Measurements from ENCODE around the gene KCTD15.
"Not testable (repeated sequence)": the region's sequence is repeated elsewhere in the genome, so short reads cannot be mapped to it uniquely, and the experiment has no call there.

The KCTD15 gene

DNA sequence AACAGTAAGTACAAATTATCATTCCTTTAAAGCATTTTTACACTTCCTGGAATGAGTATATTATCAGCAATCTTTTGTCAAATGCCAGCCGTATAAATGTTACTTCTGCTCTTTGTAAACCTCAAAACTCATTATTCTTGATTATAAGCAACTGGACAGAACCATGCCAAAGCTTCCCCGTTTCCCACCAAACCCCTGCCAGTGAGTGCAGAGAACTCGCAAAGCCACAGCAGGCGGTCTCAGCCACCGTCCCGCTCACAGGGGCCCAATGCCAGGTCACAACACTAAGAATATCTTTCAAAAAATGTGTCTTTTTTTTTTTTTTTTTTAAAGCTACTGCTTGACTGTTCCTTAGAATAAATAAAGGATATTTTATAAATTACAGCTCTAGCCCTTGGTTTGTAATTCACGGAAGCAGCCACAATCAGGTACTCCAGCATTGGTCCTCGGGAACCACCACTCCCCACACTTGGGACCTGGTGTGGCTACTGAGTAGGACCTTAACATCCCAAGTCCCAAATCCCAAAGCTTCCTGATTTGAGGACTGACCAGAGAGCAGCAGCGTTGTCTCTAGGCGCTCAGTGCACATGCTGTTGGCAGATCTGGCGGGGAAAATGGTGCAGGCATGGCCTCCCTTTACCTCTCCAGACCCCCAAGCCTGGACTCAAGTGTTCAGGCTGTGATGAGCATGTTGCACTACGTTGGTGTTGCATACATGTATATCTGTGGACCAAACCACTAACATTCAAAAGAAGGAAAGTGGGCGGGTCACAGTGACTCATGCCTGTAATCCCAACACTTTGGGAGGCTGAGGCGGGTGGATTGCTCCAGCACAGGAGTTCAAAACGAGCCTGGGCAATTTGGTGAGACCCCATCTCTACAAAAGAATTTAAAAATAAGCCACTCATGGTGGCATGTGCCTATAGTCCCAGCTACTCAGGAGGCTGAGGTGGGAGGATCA lies 19.0 kb downstream of the KCTD15 start:
- no peak for DNase-seq

- no peak for DNase-seq
These were observed 21.7 kb downstream of the KCTD15 start for GRCh38 chr19:33818411-33818810.

DNA sequence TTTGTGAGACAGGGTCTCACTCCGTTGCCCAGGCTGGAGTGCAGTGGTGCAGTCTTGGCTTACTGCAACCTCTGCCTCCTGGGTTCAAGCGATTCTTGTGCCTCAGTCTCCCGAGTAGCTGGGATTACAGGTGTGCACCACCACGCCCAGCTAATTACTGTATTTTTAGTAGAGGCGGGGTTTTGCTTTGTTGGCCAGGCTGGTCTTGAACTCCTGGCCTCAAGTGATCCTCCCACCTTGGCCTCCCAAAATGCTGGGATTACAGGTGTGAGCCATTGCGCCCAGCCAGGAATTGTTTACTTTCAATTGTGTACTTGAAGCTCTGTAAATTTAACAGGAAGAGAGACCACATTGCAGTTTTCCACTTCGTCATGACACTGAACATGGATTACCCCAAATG lies 22.4 kb downstream of the KCTD15 start:
- DNase-seq = not testable (repeated sequence)

- no peak for DNase-seq
These were observed 22.8 kb downstream of the KCTD15 start for GRCh38 chr19:33819506-33819879.

DNA sequence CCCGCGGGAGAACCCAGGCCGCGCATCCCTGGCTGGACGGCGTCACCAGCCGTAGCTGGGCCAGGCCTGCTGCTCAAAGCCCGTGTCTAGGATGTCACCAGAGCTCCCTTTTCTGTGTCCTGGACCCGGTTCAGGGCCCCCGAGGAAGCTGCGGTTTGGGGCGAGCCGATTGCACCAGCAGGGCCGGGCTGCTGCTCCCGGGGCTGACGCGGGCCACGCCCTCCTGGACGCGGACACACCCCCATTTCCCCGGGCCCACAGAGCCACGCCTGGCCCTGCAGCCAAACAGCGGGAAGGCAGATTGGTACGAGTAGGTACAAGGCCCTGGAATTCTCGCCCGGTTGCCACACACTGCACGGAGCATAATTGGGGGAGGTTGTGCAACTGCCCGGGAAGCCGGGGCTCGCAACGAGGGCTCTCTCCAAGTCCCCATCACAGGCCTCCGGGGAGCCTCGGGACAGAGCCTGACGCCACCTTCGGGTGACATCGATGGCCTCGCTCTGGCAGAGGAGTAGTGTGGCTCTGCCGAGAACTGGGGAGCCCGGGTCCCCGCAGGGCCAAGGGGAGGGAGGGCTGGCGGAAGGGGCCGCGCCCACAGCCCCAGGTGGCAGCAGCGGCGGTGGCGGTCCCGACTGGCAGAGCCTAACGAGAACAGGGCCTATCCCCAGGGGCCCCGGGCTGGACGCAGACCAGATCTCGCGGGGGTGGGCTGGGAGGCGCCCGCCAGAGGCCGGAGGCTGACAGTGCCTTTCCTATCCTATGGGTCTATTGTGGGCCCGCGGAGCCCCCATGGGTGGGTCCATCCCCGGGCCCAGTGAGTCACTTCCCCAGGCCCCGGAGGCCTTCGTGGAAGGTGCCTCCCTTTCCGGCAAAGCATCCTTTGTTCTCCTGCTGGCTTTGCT lies 23.5 kb downstream of the KCTD15 start:
- DNase-seq = peak; percentile 88

GRCh38 chr19:33821871-33822270 lies 25.2 kb downstream of the KCTD15 start:
- no peak for DNase-seq

DNA sequence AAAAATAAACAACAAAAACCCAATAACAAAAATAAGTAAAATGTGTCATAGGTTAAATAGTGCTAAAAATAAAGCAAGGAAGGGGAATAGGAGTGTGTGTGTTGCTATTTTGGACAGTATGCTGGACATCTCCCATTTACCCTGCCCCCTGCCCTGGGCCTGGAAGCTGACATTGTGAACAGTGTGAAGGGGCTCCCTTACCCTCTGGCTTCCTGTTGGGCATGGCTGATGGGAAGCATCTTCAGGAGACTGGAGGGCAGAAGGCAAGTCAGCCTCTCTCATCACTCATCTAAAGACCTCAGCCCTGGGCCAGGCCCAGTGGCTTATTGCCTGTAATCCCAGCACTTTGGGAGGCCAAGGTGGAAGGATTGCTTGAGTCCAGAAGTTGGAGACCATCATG lies 26.7 kb downstream of the KCTD15 start:
- DNase-seq = no peak

DNA sequence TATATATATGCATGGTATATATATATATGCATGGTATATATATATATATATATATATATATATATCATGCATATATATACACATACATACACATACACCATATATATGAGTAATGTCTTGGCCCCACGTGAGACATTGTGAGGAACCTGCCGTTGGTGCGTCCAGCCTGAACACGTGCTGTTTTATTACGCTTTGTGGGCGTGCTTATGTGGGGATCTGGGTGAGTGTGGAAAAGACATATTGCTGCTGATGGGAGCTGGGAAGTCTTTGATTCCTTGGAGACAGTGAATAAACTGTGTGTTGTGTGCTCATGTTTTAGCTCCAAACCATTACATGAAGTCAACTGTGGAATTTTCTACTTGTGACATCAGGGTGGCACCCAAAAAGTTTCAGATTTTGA lies 28.9 kb downstream of the KCTD15 start:
- no peak for DNase-seq

GRCh38 chr19:33826521-33826920 lies 29.9 kb downstream of the KCTD15 start:
- no peak for DNase-seq

- no peak for DNase-seq
These were observed 31.8 kb downstream of the KCTD15 start for GRCh38 chr19:33828266-33829075.

- no peak for DNase-seq
These were observed 33.6 kb downstream of the KCTD15 start for GRCh38 chr19:33830264-33830663.

- no peak for DNase-seq
These were observed 35.2 kb downstream of the KCTD15 start for GRCh38 chr19:33831825-33832224.

DNA sequence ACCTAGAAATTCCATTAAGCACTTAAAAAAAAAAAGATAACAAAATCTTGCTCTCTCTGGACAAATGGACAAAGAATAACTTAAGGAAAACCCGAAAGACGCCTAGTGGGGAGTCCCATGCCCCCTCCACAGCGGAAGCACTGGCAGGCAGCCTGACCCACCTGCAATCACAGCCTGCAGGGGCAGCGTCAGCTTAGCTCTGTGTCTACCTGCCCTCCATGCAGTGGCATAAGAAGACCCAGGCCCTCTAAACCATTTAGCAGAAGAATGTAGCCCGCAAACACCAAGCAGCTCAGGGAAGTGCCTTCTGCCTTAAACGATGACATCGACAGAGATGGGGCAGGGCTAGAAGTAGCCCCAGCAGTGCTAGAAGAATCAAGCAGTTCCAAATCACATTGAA lies 36.0 kb downstream of the KCTD15 start:
- no peak for DNase-seq

DNA sequence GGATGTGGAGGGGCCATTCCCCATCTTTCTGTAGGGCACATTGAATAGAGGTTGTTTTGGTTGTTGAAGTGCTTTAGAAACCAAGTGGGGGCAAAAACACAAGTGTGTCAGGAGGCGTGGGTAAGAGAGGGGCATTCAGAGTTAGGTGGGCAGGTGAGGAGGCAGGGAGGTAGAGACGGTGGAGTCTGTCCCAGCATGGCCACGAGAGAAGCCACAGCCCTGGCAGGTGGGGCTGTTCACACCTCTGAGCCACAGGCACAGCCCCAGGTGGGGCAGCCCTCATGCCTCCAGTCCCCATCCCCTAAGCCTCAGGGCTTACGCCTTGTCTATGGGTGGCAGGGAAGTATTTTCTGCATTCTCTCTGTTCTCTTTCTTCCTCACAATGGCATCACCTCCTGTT lies 43.7 kb downstream of the KCTD15 start:
- DNase-seq = no peak

DNA sequence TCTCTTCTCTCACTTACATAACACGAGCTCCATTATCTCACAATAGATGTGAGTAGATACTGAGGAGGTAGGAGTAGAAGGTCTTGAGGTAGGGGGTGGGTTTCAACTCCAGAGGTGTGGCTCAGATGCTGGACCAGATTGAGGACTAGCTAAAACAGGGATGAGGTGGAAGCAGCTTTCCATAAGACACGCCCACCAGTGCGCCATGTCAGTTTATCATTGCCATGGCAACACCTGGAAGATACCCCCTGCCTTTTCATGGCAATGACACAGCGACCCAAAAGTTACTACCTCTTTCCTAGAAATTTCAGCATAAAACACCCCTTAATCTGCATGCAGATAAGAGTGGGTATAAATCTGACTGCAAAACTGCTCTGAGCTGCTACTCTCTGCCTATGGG lies 44.1 kb downstream of the KCTD15 start:
- no peak for DNase-seq

DNA sequence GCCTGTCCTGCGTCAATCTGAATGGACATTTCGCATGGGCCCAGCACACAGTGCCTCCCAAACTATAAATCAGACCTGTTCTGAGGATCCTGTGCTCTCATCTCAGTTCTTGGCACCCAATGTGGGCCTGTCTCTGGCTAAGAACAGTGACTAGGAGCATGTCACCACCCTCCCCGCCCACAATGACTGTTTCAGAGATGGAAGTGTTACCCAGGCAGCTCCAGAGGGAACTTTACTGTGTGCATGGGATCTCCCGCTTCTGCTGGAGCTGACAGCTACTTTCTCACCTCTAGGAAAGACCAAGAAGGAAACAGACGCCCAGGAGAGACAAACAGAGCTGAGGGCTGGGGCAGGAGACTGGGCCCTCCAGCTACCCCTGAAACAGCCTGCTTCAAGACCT lies 45.0 kb downstream of the KCTD15 start:
- DNase-seq = no peak

DNA sequence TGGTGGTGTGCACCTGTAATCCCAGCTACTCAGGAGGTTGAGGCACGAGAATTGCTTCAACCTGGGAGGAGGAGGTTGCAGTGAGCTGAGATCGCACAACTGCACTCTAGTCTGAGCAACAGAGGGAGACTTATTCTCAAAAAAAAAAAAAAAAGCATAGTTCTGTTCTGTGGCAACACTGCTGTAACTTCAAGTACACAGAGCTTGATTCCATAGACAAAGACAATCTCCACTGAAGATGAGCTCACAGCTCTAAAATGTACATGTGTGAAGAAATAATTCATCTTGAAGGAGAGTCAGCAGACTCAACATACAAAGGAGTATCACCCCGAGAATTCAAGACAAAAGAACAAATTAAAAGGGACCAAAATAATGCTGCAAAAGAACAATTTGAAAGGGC lies 47.8 kb downstream of the KCTD15 start:
- no peak for DNase-seq

DNA sequence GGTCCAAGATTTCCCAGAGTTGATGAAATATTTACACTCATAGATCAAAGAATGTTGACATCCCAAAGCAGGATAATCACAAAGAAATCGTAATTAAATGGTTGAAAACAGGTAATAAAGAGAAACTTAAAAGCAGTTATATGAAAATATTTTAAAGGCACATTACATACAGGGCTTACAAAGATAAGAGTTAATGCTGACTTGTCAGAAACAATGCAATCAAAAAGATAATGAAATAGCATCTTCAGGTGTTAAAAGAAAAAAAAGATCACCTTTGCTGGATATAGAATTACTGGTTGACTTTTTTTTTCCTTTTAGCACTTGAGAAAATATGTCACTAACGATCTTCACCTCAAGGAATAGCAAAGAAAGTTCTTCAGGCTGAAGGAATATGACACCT lies 48.8 kb downstream of the KCTD15 start:
- no peak for DNase-seq

DNA sequence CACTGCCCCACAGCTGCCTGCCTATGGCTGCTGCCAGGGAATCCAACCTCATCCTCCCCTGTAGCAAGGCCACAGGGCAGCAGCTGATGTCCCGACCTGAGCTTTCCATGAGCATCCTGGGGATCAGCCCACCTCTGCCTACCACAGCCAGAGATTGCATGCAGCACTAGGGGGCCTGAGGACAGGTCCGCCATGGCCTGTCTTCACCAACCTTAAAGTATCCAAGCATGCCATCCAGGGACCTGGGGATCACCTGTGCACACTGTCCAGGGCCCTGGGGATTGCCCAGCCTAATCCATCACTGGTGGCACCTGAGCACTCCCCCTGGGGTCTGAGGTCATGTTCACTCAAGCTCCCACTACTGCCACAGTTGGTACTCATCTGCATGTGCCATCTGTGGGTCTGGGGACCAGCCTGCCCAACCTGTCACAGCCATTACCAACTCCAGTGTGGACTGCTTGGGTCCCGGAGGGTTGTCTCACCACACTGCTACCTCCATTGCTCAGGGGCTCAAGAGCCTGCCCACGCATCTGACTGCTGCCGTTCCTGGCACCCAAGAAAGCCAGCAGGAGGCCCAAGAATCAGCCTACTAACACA lies 53.0 kb downstream of the KCTD15 start:
- no peak for DNase-seq

- no peak for DNase-seq
These were observed 62.3 kb downstream of the KCTD15 start for GRCh38 chr19:33859016-33859415.

DNA sequence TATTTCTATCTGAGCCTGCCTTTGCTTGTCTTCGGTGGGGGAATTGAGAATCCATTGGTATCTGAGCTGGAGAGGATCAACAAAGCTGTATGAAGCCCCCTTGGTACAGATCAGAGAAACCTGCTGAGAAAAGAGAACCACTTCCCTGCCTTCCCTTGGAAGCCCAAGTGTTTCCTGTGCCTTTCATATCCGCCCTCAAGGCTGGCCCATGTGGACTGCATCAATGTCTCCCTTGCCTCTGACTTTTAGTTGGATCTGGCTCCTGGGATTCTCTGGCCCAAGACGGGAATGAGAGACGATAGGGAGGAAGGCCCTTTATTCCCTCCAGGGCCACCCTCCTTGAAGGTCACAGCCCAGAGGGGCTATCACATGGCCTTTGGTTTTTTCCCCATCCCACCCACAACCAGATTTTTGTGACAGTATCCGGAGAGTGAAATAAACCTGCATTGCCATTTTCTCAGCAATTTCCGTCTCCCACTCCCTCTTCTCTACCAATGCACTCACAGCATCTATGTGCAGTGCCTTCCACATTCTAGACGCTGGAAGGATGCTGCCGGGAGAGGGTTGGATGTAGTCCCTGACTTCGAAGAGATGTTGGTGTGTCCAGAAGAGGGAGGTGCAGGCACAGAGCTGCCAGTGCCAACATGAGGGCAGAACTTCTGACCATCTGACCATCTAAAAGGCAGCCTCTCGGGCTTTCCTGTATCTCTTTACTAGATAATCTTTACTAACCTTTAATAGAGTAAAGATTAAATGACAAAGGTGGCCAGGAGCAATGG lies 63.8 kb downstream of the KCTD15 start:
- no peak for DNase-seq

- no peak for DNase-seq
These were observed 65.3 kb downstream of the KCTD15 start for GRCh38 chr19:33861950-33862349.

Data from hematopoietic multipotent progenitor cell treated with erythropoietin and hydrocortisone succinate and interleukin-3 and kit ligand, for 6 days (in vitro differentiated cells).